Epithelial cell of proximal tubule (primary cell): ENCODE data around the gene LGALS14. TPM values are rescaled to one million over a fixed set of nuclear protein-coding genes. Genes with fewer than 3 reads are reported as not detected.
"Not testable (repeated sequence)": the region's sequence is repeated elsewhere in the genome, so short reads cannot be mapped to it uniquely, and the experiment has no call there.

Source experiments
- DNase-seq: peaks from one replicate; pipeline ENCODE4 v3.0.0-alpha.2; 2011; ENCODE audit warnings: low read depth
- H3K4me3 ChIP-seq: 2 replicates; pipeline ENCODE4 v1.5.1; 2011; ENCODE audit warnings: low read depth, mild to moderate bottlenecking, low read length
- total RNA-seq: library from RNA; depleted of rRNA; stranded (reverse); fragments of >200 nt; gene quantifications from 2 replicates; pipeline ENCODE4 v1.2.3, GENCODE V29; 2015
- TF ChIP-seq, protein P1 (sequence below): conservative IDR thresholded peaks from 2 replicates; pipeline ENCODE4 v1.5.1; 2012; ENCODE audit warnings: low read depth, mild to moderate bottlenecking, low read length

The LGALS14 gene
- total RNA-seq, 1 donor from 2014 or later: not detected

DNA sequence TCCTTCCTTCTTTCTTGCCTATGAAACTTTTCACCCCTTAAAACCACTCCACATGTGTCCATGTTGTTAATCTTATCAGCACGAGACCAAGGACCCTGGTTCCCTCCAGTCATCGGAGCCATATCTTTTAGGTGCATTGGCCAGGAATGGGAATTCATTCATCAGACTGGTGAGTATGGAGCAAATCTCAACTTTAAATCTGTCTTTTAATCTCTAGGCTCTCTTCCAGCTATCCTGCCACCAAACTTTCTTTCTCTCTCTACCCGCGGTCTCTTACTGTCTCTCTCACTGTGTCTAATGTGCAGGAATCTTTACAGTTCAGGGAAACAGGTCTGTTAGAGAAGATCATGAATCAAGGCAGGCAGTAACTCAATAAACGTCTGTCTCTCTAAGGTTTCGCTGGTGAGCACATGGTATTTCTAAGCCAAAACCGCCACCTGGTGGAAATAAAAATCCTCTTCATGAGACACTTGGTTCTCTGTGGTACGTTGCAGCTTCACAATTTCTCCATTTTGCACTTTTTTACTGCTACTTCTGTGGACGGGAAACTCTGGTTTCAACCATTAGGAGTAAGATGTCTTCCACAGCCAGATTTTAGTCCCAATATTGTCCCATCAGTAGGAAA is 32.4 kb upstream of the LGALS14 start:
- TF ChIP-seq, protein P1, sequence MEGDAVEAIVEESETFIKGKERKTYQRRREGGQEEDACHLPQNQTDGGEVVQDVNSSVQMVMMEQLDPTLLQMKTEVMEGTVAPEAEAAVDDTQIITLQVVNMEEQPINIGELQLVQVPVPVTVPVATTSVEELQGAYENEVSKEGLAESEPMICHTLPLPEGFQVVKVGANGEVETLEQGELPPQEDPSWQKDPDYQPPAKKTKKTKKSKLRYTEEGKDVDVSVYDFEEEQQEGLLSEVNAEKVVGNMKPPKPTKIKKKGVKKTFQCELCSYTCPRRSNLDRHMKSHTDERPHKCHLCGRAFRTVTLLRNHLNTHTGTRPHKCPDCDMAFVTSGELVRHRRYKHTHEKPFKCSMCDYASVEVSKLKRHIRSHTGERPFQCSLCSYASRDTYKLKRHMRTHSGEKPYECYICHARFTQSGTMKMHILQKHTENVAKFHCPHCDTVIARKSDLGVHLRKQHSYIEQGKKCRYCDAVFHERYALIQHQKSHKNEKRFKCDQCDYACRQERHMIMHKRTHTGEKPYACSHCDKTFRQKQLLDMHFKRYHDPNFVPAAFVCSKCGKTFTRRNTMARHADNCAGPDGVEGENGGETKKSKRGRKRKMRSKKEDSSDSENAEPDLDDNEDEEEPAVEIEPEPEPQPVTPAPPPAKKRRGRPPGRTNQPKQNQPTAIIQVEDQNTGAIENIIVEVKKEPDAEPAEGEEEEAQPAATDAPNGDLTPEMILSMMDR: peak; percentile 74
- H3K4me3 ChIP-seq: no peak overlapping the region
- DNase-seq: peak; percentile 20

DNA sequence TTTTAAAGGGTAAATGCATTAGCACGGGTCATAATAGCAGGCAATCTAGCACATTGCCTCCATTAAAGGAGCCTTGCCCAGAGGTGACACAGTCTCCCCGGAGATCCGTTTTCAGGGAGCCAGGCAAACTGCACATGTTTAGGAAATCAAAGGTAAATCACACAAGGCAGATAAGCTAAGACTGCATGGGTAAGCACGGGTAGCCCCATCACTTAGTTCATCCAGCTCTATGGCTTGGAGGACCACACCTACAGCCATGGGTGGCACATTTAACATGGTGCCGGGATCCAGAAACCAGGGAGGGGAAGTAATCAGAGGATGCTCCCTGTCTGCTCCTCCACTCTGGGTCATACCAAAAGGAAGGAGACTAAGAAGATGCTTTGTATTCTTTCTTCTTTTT is 31.8 kb upstream of the LGALS14 start:
- no peak overlapping the region for H3K4me3 ChIP-seq
- TF ChIP-seq, protein P1: no peak
- DNase-seq: no peak

DNA sequence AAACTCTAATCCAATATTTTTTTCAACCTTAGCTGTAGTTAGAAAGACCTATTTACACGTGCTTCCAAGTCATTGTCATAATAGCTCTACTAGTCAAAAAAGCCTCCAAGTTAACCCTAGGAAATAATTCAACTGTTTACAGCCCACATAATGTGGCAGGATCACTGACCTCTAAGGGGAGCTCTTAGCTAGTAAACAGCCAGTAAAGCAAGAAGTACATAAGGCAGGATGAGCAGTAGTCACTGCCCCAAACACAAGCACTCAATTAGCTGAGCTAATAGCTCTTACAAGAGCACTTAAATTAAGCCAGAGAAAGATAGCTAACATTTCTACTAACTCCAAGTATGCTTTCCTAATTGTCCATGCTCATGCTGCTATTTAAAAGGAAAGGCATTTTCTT is 30.4 kb upstream of the LGALS14 start:
- TF ChIP-seq, protein P1: peak; percentile 12
- not testable (repeated sequence) for H3K4me3 ChIP-seq, DNase-seq

DNA sequence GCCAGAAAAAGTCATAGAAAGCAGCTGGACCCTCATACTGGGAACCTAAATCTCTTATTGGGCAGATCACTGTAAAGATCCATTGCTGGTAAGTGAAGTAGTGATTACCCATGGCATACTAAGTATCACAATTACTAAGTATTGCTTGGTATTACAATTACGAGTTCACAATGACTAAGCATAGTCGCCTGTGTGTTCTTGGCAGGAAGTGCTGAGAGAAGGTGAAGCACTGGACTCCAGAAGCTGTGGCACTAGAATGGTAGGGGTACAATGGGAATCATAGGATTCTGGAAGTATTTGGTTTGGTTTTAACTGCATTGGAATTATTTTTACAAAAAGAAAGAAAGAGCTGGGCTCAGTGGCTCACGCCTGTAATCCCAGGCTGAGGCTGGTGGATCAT is 28.3 kb upstream of the LGALS14 start:
- H3K4me3 ChIP-seq: no peak overlapping the region
- no peak for DNase-seq
- TF ChIP-seq, protein P1: no peak

DNA sequence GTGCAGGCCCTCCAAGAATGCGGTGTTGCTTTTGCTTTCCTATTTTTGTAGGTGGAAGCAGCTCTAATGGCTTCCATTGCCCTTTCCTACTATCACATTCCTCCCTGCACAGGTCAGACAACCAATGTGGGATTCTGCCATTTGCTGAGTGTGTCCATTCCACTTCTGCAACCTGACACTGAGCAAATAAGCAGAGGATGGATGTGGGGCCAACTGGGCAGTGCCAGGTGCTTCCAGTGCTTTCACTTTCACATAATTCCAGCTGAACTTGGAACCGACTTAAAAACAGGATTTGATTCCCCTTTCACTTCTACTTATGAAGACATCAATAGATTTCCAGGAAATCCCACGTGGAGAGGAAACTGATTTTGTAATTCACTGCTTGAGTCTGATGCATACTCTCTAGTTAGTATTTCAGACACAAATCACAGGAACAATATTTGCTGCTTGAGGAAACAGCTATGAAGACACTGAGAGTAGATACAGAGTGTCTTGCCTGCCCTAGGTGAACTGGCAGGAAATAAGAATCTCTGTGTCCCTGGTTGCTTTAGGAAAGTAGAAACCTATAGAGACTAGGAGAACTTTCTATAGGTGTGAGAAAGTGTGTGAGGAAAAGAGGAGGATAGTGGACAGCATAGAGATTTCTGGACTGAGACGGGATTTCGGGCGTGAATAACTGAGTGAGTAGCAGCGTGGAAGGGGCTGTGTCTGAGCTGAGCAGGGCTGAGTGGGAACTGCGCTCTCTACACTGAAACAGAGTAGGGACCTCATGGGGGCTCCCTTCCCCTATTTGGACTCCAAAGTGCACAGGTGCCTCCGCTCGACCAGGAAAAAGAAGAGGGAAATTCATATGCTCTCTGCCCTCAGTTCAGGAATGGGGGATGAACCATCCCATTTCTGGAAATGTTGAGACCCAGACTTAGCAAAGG is 26.1 kb upstream of the LGALS14 start:
- TF ChIP-seq, protein P1: no peak
- peak overlapping the region; percentile 6 for H3K4me3 ChIP-seq
- DNase-seq: no peak

DNA sequence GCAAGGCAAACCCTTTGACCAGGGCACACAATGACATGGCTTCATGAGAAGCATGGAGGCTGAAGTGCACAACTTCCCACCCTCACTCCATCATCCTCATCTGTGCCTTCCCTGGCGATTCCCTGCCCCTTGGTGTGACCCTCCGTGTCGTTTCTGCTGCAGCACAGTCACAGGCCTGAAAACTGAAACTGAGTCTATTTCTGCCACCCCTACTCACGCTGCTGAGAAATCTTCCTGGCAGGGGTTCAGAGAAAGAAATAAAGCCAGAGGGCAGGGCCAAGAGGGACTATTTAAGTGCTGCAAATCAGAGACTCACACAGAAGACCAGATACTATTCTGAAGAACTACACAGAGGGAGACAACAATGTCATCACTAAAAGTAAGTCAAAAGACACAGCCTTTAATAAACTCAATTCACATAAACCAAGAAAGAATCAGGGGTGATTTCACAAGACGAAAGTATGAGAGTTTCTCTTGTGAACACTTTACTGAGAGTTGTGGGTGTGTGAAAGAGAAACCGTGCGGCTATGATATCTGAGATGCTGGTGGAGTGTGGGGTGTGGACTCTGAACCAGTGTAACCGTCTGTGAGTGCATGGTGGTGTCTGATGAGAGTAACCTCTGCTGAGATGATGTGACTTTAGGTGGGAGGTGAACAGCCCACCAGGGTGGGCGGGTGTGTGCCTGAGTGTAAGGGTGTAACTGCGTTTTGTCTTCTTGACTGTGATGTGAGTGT is 25.1 kb upstream of the LGALS14 start:
- TF ChIP-seq, protein P1: no peak
- no peak overlapping the region for H3K4me3 ChIP-seq
- no peak for DNase-seq
